T-helper 17 cell (primary cell): ENCODE results near the gene GAREM1. TPM values are rescaled to one million over a fixed set of nuclear protein-coding genes. Genes with fewer than 3 reads are reported as not detected.

Experiments used
- ATAC-seq: fragments of 150-1000 bp; cut with Tn5 transposase; 2 replicates; pipeline ENCODE4 v1.10.0; 2021; ENCODE audit warnings: mild to moderate bottlenecking, moderate library complexity
- DNase-seq, 3 donors: peaks; one replicate each; pipeline versions ENCODE4 v3.0.0 to v3.0.0-alpha.2; 2020 to 2021
- H3K9me3 ChIP-seq: one replicate; pipeline ENCODE4 v1.7.0; 2013; ENCODE audit warnings: low read length, mild to moderate bottlenecking; ENCODE audit not compliant: control insufficient read depth, poor library complexity, severe bottlenecking
- H3K27ac Mint-ChIP-seq: one replicate; pipeline ENCODE4 v1.8.0; 2022; ENCODE audit warnings: mild to moderate bottlenecking, moderate library complexity, mixed read lengths
- H3K27me3 Mint-ChIP-seq: one replicate; pipeline ENCODE4 v1.8.0; 2022; ENCODE audit warnings: mixed read lengths
- H3K36me3 Mint-ChIP-seq: one replicate; pipeline ENCODE4 v1.8.0; 2022; ENCODE audit warnings: low read depth, mixed read lengths
- H3K4me1 Mint-ChIP-seq: one replicate; pipeline ENCODE4 v1.8.0; 2022; ENCODE audit warnings: mild to moderate bottlenecking, mixed read lengths
- H3K4me3 Mint-ChIP-seq: one replicate; pipeline ENCODE4 v1.8.0; 2022; ENCODE audit warnings: mild to moderate bottlenecking, moderate library complexity, mixed read lengths
- total RNA-seq, 4 donors: library from RNA in 2 of 4; stranded (reverse) in 2 of 4; gene quantifications; one replicate each; pipeline ENCODE4 v1.2.3 and lab custom pipeline; 2022 to 2026

The GAREM1 gene
- total RNA-seq, 2 donors from 2014 or later = 0.10 to 0.13 TPM

DNA sequence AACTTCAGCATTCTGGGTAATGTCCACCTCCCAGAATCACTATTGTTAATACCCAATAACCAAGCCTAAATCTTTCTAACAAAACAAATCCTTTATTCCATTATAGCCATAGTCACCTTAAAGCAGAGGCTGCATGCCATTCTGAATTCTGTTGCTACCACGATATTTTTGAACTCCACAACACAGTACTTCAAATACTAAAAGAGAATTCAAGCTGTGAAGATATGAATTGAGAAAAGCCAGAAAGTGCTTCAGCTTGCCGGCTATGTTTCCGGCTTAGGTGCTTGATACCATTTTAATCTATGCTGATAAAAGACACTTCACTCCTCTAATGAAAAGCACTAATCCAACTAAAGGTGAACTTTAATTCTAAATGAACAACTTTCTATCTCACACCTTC lies 41.3 kb downstream of the GAREM1 start:
- peaks cover 29% of the 10 kb centered on the region for H3K27me3 Mint-ChIP-seq
- DNase-seq = no peak
- no peak for ATAC-seq
- H3K4me3 Mint-ChIP-seq = no peak overlapping the region
- H3K9me3 ChIP-seq = no peaks in the 10 kb centered on the region
- H3K4me1 Mint-ChIP-seq = no peaks in the 10 kb centered on the region
- H3K36me3 Mint-ChIP-seq = no peaks in the 10 kb centered on the region
- H3K27ac Mint-ChIP-seq = no peak overlapping the region

DNA sequence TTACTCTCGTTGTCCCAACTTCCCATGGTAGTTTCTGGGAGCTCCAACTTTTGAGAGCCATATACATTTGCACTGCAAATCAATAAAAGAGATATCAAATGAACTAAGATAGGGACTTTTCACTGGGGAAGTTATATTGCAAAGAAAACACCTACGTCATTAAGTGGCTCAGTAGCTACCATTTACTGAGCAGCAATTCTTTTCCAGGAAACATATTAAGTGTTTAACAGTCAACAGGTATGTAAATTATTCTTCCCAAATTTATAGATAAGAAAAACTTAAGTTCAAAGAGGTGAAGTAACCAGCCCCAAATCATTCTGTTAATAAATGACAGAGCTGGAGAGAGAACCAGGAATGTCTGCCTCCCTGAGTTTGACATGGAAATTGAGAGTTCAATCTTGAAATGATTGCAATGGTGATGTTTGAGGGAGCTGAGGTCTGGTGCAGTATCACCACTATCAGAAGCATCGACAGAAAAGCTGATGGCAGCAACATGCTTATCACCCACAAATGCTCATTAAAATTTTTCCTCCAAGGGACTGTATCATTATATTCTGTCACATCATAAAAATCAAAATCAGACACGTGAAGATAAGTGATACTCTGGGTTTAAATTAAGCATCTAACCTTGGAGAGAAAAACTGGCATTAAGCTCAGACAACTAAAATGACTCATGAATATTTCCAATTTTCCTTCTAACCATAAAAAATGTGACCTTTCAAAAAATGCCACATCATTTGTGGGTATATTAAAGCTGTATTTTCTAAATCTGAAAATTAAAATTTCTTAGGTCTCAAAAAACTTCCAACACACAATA lies 43.4 kb downstream of the GAREM1 start:
- H3K9me3 ChIP-seq = no peaks in the 10 kb centered on the region
- H3K4me3 Mint-ChIP-seq = no peak overlapping the region
- ATAC-seq (no peak), DNase-seq (no peak)
- H3K27me3 Mint-ChIP-seq = peaks cover 33% of the 10 kb centered on the region
- no peak overlapping the region for H3K27ac Mint-ChIP-seq
- H3K4me1 Mint-ChIP-seq = no peaks in the 10 kb centered on the region
- no peaks in the 10 kb centered on the region for H3K36me3 Mint-ChIP-seq

DNA sequence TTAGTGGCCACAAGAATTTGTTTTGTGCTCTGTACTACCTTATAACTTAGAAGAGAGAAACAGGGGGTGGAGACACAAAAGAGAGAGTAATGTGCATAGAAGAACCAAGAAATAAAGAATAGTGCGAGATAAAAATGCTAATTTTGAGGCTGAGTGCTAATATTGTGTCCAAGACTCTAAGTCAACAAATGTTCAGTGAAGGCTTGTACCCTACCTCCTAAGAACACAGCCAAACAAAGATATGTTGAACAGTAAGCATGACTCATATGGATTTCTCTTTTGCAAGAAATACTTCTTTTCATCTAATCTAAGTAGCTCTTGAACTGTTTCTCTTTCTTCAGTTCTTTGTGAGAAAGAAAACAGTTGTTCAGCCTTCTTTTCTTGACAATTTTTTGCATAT lies 45.2 kb downstream of the GAREM1 start:
- Mint-ChIP-seq H3K27ac (no peak overlapping the region), H3K4me1 (no peaks in the 10 kb centered on the region), H3K36me3 (no peaks in the 10 kb centered on the region), H3K4me3 (no peak overlapping the region), H3K27me3 (peaks cover 36% of the 10 kb centered on the region)
- ATAC-seq (no peak), DNase-seq (no peak)
- H3K9me3 ChIP-seq = no peaks in the 10 kb centered on the region

DNA sequence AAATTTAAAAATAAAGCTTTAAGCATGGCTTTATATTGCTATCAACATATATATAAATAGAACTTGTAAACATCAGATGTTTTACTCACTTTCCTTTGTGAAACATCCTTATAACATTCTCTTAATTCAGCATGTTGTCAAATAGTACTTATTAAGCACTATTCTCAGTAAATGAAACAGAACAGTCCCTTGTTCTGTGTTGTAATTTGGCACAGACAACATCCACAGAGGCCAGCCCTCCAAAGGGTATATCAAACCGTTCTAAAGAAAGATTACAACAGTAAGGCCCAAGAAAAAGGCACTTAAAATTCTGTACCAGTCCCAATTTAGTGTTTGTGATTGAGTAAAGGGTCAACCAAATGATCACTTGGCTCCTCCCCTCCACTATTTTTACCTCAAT lies 46.0 kb downstream of the GAREM1 start:
- H3K27ac Mint-ChIP-seq = no peak overlapping the region
- H3K4me1 Mint-ChIP-seq = no peaks in the 10 kb centered on the region
- DNase-seq (no peak), ATAC-seq (no peak)
- peaks cover 34% of the 10 kb centered on the region for H3K27me3 Mint-ChIP-seq
- H3K4me3 Mint-ChIP-seq = no peak overlapping the region
- no peaks in the 10 kb centered on the region for H3K36me3 Mint-ChIP-seq
- H3K9me3 ChIP-seq = no peaks in the 10 kb centered on the region

DNA sequence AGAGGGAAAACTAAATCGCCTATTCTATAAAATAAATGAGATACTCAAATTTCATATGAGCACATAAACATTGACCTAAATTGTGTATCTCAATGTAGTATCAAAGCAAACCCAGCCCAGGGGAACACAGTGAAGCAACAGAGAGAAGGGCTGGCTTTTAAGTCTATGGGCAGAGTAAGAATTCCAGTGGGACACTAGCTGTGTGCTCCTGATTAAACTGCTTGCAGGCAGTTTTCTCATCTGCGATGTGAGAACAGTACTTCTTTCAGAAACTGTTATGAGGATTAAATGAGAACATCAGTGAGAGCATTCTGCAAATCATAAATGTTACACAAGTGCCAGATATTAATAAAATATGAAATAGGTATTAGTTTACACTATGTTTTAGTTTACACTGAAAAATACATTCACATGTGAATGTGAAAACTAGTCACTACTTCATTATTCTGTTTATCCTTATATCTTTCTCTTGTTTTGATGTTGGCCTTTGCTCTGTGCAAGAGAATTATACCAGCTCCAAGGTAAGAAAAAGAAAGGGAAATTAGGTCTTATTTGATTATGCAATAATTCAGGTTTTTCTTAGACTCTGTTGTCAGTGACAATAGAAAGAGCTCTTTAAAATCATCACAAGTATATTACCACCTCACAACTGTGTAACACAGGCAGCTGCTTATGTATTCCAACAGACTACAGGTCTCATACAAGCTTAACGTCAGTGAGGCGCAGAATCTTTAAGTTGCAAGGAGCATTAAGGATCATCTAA lies 47.5 kb downstream of the GAREM1 start:
- Mint-ChIP-seq H3K36me3 (no peaks in the 10 kb centered on the region), H3K27ac (no peak overlapping the region), H3K4me1 (no peaks in the 10 kb centered on the region), H3K4me3 (no peak overlapping the region), H3K27me3 (peaks cover 18% of the 10 kb centered on the region)
- DNase-seq = no peak
- no peaks in the 10 kb centered on the region for H3K9me3 ChIP-seq
- ATAC-seq = no peak

DNA sequence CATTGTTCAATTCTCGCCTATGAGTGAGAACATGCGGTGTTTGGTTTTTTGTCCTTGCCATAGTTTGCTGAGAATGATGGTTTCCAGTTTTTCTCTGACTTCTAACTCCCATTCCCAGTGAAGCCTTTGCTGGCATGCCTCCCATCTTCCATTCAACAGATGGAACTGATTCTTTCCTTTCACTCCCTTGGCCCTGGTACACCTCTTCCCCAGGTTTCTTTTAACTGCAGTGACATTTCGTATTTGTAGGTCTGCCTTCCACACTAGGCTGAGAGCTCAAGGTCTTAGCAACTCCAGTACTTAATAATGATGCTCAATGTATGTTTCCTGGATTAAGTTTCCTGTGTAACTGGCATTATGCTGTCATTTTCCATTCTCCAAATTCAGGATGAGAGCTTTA lies 48.5 kb downstream of the GAREM1 start:
- Mint-ChIP-seq H3K36me3 (no peaks in the 10 kb centered on the region), H3K4me1 (no peaks in the 10 kb centered on the region), H3K27ac (no peak overlapping the region), H3K4me3 (no peak overlapping the region), H3K27me3 (peaks cover 17% of the 10 kb centered on the region)
- H3K9me3 ChIP-seq = no peaks in the 10 kb centered on the region
- ATAC-seq (no peak), DNase-seq (no peak)

DNA sequence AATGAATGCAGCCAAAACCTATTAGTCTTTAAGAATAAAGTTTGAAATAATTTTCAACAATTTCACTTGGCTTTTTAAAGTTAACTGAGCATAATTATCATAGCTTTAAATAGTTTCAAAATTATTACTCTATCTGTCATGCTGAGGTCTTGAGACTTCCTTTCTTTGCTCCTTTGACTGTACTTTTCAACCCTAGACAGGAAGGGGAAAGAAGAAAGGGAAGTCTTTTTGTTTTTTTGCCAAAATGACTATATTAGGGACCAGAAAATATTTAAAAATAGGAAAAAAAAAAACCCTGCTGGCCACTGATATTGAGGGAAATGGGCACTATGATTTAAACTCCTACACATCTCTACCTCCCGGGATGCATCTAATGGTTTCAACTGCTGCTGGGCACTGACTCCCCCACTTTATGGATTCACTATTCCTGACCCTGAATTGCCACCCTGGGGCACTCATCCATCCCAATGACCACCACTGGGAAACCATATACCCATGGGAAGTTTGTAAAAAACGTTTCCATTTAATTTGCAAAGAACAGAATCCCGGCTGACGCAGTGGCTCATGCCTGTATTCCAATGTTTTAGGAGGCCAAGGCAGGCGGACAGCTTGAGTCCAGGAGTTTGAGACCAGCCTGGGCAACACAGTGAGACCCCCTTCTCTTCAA lies 50.5 kb downstream of the GAREM1 start:
- H3K36me3 Mint-ChIP-seq = no peaks in the 10 kb centered on the region
- H3K27me3 Mint-ChIP-seq = peaks cover 7% of the 10 kb centered on the region
- ATAC-seq (no peak), DNase-seq (no peak)
- H3K9me3 ChIP-seq = no peaks in the 10 kb centered on the region
- H3K4me3 Mint-ChIP-seq = no peak overlapping the region
- H3K27ac Mint-ChIP-seq = no peak overlapping the region
- no peaks in the 10 kb centered on the region for H3K4me1 Mint-ChIP-seq

DNA sequence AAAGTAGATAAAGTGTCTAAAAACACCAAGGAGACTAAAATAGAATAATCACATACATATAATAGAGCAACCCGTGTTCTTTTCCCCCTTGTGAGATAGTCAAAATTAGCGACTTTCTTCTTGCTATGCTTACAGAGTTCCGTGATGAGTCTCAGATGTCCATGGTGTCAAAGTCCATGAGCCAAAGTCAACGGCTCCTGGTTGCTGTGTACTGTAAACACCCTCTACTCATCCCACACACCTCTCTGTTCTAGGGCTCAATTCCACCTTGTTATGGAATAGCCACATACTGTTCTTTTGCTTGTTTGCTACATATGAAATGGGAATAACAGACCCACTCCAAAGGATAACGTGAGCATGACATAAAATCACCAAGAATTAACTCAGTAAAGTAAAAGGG lies 52.5 kb downstream of the GAREM1 start:
- Mint-ChIP-seq H3K36me3 (no peaks in the 10 kb centered on the region), H3K4me1 (no peaks in the 10 kb centered on the region), H3K4me3 (no peak overlapping the region), H3K27me3 (peaks cover 7% of the 10 kb centered on the region), H3K27ac (no peak overlapping the region)
- H3K9me3 ChIP-seq = no peaks in the 10 kb centered on the region
- no peak for DNase-seq
- no peak for ATAC-seq

DNA sequence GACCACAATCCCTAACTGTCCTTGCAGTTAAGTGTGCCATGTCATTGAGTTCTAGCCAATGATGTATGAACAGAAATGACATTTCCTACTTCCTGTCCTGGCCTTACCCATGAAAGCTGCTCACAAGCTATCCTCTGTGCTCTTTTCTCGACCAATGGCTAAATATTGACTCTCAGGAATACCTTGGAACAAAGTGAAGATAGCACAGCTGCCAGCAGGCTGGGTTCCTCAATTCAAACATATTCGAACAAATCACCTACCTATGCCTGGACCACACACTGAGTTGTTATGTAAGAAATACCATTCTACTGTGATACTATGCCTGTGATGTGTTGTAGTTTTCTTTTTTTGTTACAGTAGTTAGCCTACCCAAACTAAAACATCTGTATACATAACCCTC lies 65.1 kb downstream of the GAREM1 start:
- Mint-ChIP-seq H3K4me3 (no peak overlapping the region), H3K27ac (no peak overlapping the region), H3K36me3 (no peaks in the 10 kb centered on the region), H3K4me1 (no peaks in the 10 kb centered on the region), H3K27me3 (peaks cover 17% of the 10 kb centered on the region)
- ATAC-seq (no peak), DNase-seq (no peak)
- no peaks in the 10 kb centered on the region for H3K9me3 ChIP-seq

DNA sequence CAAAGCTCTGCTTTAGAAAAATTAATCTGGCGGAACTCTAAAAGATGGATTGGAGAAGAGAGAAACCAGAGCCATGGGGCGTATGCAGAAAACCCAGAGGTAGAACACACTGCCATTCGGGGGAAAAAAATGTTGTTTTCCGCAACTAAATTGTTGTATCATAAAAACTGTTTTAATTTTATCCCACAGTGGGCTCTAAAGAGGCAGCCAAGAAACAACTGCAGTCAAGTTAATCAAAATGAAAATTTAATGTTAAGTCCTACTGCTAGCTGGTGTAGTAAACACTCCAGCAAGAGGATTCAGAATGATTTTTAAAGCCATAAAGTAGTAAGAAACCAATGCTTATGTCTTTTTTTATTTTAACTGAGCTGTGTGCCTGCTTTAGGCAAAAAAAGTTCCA lies 69.1 kb downstream of the GAREM1 start:
- no peak for DNase-seq
- Mint-ChIP-seq H3K36me3 (no peaks in the 10 kb centered on the region), H3K27me3 (no peaks in the 10 kb centered on the region), H3K4me1 (no peaks in the 10 kb centered on the region), H3K27ac (no peak overlapping the region), H3K4me3 (no peak overlapping the region)
- H3K9me3 ChIP-seq = no peaks in the 10 kb centered on the region
- no peak for ATAC-seq

DNA sequence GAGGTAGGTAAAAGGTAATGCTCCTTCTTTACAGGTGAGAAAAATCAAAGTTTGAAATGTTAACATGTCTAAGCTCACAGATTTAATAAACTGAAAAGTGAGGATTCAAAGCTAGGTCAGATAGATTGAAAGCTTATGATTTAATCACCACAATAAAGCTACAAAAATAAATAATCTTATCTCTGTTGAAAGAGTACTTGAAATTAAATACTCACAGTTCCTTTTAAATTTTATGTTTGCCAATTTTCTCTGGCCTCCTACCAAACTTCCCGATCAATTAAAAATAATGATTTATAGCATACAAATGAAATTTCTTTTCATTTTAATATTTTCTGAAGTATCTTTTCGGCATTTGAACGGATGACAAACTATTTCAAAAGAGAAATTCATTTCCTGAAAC lies 77.3 kb downstream of the GAREM1 start:
- Mint-ChIP-seq H3K4me1 (no peaks in the 10 kb centered on the region), H3K27me3 (peaks cover 16% of the 10 kb centered on the region), H3K27ac (no peak overlapping the region), H3K4me3 (no peak overlapping the region), H3K36me3 (no peaks in the 10 kb centered on the region)
- DNase-seq = no peak
- no peaks in the 10 kb centered on the region for H3K9me3 ChIP-seq
- ATAC-seq = no peak

DNA sequence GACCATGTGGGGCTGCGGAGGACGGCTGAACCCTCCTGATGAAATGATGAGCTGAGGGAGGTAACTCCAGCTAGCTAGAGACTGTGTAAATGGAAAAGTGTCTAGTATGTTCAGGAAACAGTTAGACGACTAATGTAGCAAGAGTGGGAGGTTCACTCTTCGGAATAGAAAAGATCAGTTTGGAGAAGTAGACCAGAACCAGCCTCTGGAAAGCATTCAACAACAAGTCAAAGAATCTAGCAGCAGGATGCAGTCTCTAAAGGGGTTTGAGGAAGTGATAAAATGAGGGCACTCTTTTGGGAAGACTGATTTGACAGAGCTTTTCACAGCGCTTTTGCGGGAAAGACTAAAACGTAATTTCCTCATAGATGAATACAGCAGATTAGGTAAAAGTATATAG lies 79.6 kb downstream of the GAREM1 start:
- Mint-ChIP-seq H3K4me1 (no peaks in the 10 kb centered on the region), H3K36me3 (no peaks in the 10 kb centered on the region)
- no peak for DNase-seq

DNA sequence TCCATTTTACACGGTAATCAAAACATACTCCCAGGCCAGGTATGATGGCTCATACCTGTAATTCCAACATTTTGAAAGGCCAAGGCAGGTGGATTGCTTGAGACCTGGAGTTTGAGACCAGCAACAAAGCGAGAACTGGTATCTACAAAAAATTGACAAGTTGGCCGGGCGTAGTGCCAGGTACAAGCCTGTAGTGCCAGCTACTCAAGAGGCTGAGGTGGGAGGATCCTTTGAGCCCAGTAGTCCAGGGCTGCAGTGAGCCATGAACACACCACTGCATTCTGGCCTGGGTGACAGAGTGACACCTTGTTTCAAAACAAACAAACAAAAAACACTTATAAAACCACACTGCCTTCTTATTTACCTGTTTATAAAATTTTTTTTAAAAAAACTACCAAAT lies 80.8 kb downstream of the GAREM1 start:
- no peak for DNase-seq
- H3K36me3 Mint-ChIP-seq = no peaks in the 10 kb centered on the region

More for the DNA sequence above, 79.6 kb downstream of the GAREM1 start:
- no peak for ATAC-seq
- peaks cover 23% of the 10 kb centered on the region for H3K27me3 Mint-ChIP-seq
- no peak overlapping the region for H3K27ac Mint-ChIP-seq
- H3K9me3 ChIP-seq = no peaks in the 10 kb centered on the region
- H3K4me3 Mint-ChIP-seq = no peak overlapping the region

More for the DNA sequence above, 80.8 kb downstream of the GAREM1 start:
- H3K4me1 Mint-ChIP-seq = no peaks in the 10 kb centered on the region
- H3K27me3 Mint-ChIP-seq = peaks cover 23% of the 10 kb centered on the region
- no peak overlapping the region for H3K27ac Mint-ChIP-seq
- ATAC-seq = no peak
- no peak overlapping the region for H3K4me3 Mint-ChIP-seq
- no peaks in the 10 kb centered on the region for H3K9me3 ChIP-seq
